Measurements from ENCODE around the gene PKP4. TPM values are rescaled to one million over a fixed set of nuclear protein-coding genes. Genes with fewer than 3 reads are reported as not detected.

Gene PKP4
- total RNA-seq, 1 experiment from 2014 or later, result 55.2 TPM

DNA sequence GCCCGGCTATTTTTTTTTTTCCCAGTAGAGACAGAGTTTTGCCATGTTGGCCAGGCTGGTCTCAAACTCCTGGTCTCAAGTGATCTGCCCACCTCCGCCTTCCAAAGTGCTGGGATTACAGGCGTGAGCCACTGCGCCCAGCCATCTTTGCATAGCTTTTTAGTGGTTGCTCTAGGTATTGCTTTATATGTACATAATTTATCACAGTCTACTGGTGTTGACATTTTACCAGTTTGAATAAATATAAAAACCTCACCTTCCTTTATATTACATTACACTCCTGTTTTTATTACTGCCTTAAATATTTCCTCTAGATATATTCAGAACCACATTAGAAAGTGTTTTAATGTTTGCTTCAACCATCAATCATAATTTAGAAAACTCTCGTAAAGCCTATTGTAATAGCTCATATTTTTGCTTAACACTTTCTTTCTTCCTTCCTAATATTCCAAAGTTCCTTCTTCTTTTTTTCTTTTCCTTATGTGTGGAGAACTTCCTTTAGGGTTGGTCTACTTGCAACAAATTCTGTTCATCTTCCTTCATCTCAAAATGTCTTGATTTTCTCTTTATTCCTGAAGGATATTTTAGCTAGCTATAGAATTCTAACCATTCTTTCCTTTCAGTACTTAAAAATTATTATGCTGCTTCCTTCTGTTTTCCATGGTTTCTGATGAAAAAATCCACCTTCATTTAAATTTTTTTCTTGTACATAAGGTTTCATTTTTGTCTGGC lies 256.2 kb downstream of the PKP4 start:
- Histone ChIP-seq H3K4me3 (replicated peaks in 1 of 2; ENCODE audit: low read depth in 1 of 2, low read length in 2 of 2) (no peak overlapping the region), H3K9me3 (ENCODE audit: control insufficient read depth in 1 of 2, insufficient read depth in 1 of 2, low read depth in 1 of 2, low read length in 2 of 2) (no peaks in the 10 kb centered on the region), H3K9me2 (ENCODE audit: insufficient read depth) (no peaks in the 10 kb centered on the region), H2AFZ (ENCODE audit: low read depth, low read length, poor library complexity, severe bottlenecking) (no peak overlapping the region), H3K27ac (ENCODE audit: low read depth, low read length) (no peak overlapping the region), H3K36me3 (ENCODE audit: control insufficient read depth in 1 of 2, insufficient read depth in 2 of 2, low read length in 2 of 2) (no peaks in the 10 kb centered on the region), H3K27me3 (ENCODE audit: insufficient read depth, low read length) (no peaks in the 10 kb centered on the region), H3K4me2 (ENCODE audit: low read length) (no peak overlapping the region), H3K79me2 (ENCODE audit: insufficient read depth, low read length) (no peaks in the 10 kb centered on the region), H4K20me1 (ENCODE audit: insufficient read depth) (no peaks in the 10 kb centered on the region), H3K9ac (ENCODE audit: low read length) (no peak overlapping the region), H3K4me1 (ENCODE audit: control insufficient read depth in 1 of 2, insufficient read depth in 2 of 2, low read length in 2 of 2) (no peaks in the 10 kb centered on the region)
- ChIA-PET RAD21 (ENCODE audit: low non-redundant PET in 1 of 2, low total read pairs in 2 of 2, uncharacterized antibody in 2 of 2, unreplicated experiment in 2 of 2) (no interaction called here), CTCF (interaction anchor here (1.7 kb wide), 1 partner anchor 11 kb away, joined by 12 read pairs; no protein-coding TSS in a partner anchor), POLR2A (no interaction called here)
- intact Hi-C loops (cut with micrococcal nuclease), result no loop called here
- BruUV-seq (replicated peaks), result no TSS peak
- DNase-seq (ENCODE audit: low read depth, low spot score) (no peak), ATAC-seq (no peak)
- TF ChIP-seq YY1 (IDR thresholded peaks at IDR 0.05; ENCODE audit: extremely low read depth, insufficient replicate concordance, low read depth, low read length) (no peak), POLR2AphosphoS5 (IDR thresholded peaks at IDR 0.05; ENCODE audit: low read depth, low read length) (no peak), SP1 (IDR thresholded peaks at IDR 0.05; ENCODE audit: low read depth) (no peak), ELF1 (IDR thresholded peaks at IDR 0.05; ENCODE audit: borderline replicate concordance, low read depth) (no peak), POLR2A (IDR thresholded peaks at IDR 0.05; ENCODE audit: borderline replicate concordance, extremely low read depth, insufficient read depth, insufficient read length) (no peak), SIN3A (IDR thresholded peaks at IDR 0.05; ENCODE audit: low read depth) (no peak), EZH2phosphoT487 (IDR thresholded peaks at IDR 0.05; ENCODE audit: borderline replicate concordance) (no peak), FOSL1 (IDR thresholded peaks at IDR 0.05; ENCODE audit: low read depth) (no peak), ZNF274 (IDR thresholded peaks at IDR 0.05; ENCODE audit: low read depth, low read length) (no peak), RAD21 (IDR thresholded peaks at IDR 0.05; ENCODE audit: low read depth) (no peak)
- TF ChIP-seq, protein P1, sequence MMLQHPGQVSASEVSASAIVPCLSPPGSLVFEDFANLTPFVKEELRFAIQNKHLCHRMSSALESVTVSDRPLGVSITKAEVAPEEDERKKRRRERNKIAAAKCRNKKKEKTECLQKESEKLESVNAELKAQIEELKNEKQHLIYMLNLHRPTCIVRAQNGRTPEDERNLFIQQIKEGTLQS (IDR thresholded peaks at IDR 0.05), result no peak
- TF ChIP-seq, protein P2, sequence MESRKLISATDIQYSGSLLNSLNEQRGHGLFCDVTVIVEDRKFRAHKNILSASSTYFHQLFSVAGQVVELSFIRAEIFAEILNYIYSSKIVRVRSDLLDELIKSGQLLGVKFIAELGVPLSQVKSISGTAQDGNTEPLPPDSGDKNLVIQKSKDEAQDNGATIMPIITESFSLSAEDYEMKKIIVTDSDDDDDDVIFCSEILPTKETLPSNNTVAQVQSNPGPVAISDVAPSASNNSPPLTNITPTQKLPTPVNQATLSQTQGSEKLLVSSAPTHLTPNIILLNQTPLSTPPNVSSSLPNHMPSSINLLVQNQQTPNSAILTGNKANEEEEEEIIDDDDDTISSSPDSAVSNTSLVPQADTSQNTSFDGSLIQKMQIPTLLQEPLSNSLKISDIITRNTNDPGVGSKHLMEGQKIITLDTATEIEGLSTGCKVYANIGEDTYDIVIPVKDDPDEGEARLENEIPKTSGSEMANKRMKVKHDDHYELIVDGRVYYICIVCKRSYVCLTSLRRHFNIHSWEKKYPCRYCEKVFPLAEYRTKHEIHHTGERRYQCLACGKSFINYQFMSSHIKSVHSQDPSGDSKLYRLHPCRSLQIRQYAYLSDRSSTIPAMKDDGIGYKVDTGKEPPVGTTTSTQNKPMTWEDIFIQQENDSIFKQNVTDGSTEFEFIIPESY (IDR thresholded peaks at IDR 0.05; ENCODE audit: extremely low read depth, insufficient replicate concordance, low read length), result no peak
- TF ChIP-seq, protein P3, sequence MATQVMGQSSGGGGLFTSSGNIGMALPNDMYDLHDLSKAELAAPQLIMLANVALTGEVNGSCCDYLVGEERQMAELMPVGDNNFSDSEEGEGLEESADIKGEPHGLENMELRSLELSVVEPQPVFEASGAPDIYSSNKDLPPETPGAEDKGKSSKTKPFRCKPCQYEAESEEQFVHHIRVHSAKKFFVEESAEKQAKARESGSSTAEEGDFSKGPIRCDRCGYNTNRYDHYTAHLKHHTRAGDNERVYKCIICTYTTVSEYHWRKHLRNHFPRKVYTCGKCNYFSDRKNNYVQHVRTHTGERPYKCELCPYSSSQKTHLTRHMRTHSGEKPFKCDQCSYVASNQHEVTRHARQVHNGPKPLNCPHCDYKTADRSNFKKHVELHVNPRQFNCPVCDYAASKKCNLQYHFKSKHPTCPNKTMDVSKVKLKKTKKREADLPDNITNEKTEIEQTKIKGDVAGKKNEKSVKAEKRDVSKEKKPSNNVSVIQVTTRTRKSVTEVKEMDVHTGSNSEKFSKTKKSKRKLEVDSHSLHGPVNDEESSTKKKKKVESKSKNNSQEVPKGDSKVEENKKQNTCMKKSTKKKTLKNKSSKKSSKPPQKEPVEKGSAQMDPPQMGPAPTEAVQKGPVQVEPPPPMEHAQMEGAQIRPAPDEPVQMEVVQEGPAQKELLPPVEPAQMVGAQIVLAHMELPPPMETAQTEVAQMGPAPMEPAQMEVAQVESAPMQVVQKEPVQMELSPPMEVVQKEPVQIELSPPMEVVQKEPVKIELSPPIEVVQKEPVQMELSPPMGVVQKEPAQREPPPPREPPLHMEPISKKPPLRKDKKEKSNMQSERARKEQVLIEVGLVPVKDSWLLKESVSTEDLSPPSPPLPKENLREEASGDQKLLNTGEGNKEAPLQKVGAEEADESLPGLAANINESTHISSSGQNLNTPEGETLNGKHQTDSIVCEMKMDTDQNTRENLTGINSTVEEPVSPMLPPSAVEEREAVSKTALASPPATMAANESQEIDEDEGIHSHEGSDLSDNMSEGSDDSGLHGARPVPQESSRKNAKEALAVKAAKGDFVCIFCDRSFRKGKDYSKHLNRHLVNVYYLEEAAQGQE (IDR thresholded peaks at IDR 0.05; ENCODE audit: low read depth), result no peak

Data from HCT116 (cell line).